PC-3 (cell line): Measurements from ENCODE around the gene CST8.

ENCODE experiments used
- CTCF ChIP-seq: fragments of 300-600 bp; sonication (generic); conservative IDR thresholded peaks from 2 replicates; pipeline ENCODE4 v1.5.1; 2017; ENCODE audit warnings: antibody characterized with exemption, low read depth, mild to moderate bottlenecking, low read length
- EZH2 ChIP-seq: fragments of 300-600 bp; sonication (generic); IDR thresholded peaks from one replicate; pipeline ENCODE4 v1.6.1; 2017; ENCODE audit warnings: antibody characterized with exemption, mild to moderate bottlenecking, low read length; ENCODE audit not compliant: unreplicated experiment

- TF ChIP-seq CTCF, result no peak
- TF ChIP-seq EZH2, result no peak
Observed at GRCh38 chr20:23442436-23442835, 48.5 kb upstream of the CST8 start.
